Heart left ventricle (tissue), 13 donors: ENCODE results near the gene XRCC6.

Source experiments
- POLR2A ChIP-seq, 2 donors: fragments of 450-650 bp; IDR thresholded peaks; one replicate each; pipeline ENCODE4 v1.6.1; 2017; ENCODE audit warnings: antibody characterized with exemption in 2 of 2, mild to moderate bottlenecking in 2 of 2, moderate library complexity in 2 of 2
- TF ChIP-seq, protein P1 (sequence below), 12 donors: fragments of 200-600 bp; sonication (generic) in 4 of 12; IDR thresholded peaks; one replicate each; pipeline versions ENCODE4 v1.5.0 to v1.8.0; 2018 to 2022; ENCODE audit warnings: antibody characterized with exemption in 12 of 12, mild to moderate bottlenecking in 5 of 12
- donor health status: ischemic (EF 13 %, LVEDD 7.1; RV severe dilation, severe dysfunction).
- donor health status: DM: no; HTN: yes; CAD: no.
- donor health status: DM: no; HTN: no; CAD: no.
- donor health status: ischemic (EF 25% LVEDD 6.9; RV normal size, moderate dysfunction).
- donor health status: ischemic (EF 25% LVEDD 5.7; RV mildly dilated, moderate dysfunction).
- donor health status: ischemic (EF 35%, LVEDD 5.7; RV mildly dilated, moderate dysfunction).
- donor health status: nonischemic (EF 11% LVEDD 7.7; RV severe dilation, severe dysfunction).
- donor health status: DM: yes; HTN: yes; CAD: no.
- donor health status: PGD.
- donor health status: ischemic (EF 29% LVEDD 5.4; RV normal size, mild dysfunction).
- donor health status: nonischemic (EF 23%, LVEDD 6.1; RV moderate dilation, normal function).

DNA sequence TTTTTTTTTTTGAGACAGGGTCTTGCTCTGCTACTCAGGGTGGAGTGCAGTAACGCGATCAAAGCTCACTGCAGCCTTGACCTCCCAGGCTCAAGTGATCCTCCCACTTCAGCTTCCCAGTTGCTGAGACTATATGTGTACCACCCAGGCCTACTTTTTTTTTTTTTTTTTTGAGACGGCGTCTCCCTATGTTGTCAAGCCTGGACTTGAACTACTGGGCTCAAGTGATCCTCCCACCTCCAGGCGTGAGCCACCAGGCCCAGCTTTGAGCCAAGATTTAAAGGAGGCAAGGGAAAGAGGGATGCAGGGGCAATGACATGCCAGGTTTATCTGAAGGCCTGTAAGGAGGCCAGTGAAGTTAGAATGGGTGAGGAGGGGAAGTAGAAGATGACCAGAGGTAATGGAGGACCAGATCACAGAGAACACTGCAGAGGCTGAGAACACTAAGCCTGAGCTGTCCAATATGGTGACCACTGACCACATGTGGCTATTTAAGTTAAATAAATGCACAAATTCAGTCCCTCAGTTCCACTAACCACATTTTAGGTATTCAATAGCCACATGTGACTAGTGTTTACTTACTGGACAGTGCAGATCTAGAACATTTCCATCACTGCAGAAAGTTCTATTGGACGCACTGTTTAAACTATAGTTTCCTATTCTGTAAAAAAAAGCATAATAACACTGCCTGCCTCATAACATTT lies 8.3 kb upstream of the XRCC6 start:
- TF ChIP-seq, protein P1, sequence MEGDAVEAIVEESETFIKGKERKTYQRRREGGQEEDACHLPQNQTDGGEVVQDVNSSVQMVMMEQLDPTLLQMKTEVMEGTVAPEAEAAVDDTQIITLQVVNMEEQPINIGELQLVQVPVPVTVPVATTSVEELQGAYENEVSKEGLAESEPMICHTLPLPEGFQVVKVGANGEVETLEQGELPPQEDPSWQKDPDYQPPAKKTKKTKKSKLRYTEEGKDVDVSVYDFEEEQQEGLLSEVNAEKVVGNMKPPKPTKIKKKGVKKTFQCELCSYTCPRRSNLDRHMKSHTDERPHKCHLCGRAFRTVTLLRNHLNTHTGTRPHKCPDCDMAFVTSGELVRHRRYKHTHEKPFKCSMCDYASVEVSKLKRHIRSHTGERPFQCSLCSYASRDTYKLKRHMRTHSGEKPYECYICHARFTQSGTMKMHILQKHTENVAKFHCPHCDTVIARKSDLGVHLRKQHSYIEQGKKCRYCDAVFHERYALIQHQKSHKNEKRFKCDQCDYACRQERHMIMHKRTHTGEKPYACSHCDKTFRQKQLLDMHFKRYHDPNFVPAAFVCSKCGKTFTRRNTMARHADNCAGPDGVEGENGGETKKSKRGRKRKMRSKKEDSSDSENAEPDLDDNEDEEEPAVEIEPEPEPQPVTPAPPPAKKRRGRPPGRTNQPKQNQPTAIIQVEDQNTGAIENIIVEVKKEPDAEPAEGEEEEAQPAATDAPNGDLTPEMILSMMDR (IDR thresholded peaks at IDR 0.05) = no peak
- no peak for TF ChIP-seq POLR2A (IDR thresholded peaks at IDR 0.05)
